NCI-H774 (cell line): Measurements from ENCODE around the gene PRDM5.

Experiments used
- DNase-seq: peaks from one replicate; lab custom pipeline; 2025; lab: John Stamatoyannopoulos, UW

PRDM5 gene

GRCh38 chr4:120903419-120903818, 19.1 kb downstream of the PRDM5 start:
- no peak for DNase-seq

DNA sequence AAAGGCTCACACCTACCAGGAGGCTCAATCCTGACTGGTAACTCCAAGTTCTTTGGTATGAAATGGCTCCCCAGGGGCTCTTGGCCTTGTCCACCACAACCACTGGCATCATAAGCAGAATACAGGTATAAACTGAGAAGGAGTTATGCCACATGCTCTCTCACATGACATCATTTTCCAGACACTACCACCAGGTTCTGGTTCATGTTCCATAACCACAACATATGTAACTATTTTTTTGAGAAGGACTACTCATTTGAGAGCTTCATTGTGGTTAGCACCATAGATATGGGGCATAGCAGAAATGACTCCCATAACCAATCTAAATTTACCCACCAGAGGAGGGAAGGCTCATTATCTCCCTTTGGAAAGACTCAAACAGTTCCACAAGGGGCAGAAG, 19.6 kb downstream of the PRDM5 start:
- DNase-seq, result no peak

GRCh38 chr4:120901731-120902130, 20.8 kb downstream of the PRDM5 start:
- DNase-seq, result no peak

DNA sequence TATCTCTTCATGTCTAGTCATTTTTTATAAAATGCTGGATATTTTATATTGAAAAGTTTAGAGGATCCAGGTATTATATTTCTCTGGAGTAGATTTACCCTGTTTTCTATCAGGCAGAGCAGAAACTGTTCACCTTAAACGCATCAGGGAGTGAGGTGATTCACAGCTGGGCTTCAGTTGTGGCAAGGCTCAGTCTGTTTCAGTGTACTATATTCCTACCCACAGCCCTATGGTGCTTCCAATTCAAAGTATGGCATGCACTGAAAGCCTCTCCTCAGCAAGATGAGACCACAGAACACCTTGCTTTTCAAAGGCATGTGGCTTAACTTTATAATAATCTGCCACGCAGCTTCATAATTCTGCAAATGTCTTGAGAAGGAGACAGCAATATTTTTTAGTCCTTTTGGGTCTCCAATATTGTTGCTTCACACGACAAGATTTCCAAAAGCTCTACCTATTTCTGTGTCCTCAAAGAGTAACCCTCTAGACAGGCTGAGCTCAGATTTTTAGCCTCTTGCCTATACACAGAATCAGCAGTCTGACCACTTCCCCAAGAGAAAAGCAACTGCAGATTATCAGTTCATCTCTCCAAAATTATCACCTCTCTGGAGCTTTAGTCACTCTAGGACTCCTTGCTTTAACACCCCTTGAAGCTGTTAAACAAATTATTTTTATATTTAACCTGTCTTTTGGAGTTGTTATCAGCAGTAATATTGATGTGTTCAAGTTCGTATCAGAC, 24.4 kb downstream of the PRDM5 start:
- no peak for DNase-seq

- DNase-seq, result no peak
Measured at GRCh38 chr4:120895554-120895953, 27.0 kb downstream of the PRDM5 start.

DNA sequence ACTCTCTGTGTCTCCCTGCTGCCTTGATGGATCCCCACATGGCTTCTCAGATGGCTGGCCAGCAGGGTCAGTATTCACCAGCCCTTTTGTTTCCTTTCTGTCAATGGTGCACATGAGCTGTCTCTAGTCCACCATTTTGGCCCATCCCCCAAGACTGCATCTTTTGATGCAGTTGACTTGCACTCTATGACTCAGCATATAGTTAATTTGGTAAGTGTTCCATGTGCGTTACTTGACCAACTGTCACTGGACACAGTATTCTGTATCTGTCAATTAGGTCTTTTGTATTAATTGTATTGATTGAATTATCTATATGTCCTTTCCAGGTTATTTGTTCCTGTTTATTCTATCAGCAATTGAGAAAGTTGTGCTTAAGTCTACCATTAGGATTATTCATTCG, 29.2 kb downstream of the PRDM5 start:
- DNase-seq, result no peak

DNA sequence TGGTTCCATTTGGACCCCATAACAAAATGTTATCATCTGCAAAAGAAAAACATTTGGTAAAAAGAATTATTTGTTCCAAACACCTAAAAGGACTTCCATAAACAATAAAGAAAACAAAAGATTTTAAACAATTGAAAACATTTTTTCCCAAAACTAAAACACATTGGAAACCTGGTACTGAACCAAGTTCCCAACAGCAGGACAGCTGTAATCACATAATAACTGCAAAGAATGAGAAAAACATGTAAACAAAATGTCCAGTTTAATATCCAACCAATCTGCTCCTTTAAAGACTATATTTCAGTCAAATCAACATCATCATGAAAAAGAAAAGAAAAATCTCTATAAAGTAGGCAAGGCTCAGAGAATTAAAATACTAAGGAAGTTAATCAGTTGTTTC, 36.3 kb downstream of the PRDM5 start:
- DNase-seq, result no peak

- no peak for DNase-seq
Measured at GRCh38 chr4:120881846-120882245, 40.7 kb downstream of the PRDM5 start.

DNA sequence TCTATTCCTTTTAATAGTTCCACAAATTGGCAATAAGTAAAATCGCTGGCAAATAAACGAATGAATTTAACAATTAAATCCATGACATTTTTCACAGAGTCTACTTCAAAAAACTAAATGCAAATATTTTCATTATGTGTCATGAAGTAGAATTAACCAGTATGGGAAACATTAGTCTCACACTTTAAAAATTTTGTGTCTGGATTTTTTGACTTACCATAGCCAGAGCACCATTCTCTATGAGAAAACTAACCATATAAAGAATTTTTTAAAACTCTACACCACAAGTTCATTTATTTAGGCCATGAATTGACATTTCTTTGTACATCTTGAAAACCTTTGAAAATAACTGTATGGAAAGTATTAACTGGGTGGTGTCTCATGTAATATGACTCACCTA, 41.2 kb downstream of the PRDM5 start:
- no peak for DNase-seq

DNA sequence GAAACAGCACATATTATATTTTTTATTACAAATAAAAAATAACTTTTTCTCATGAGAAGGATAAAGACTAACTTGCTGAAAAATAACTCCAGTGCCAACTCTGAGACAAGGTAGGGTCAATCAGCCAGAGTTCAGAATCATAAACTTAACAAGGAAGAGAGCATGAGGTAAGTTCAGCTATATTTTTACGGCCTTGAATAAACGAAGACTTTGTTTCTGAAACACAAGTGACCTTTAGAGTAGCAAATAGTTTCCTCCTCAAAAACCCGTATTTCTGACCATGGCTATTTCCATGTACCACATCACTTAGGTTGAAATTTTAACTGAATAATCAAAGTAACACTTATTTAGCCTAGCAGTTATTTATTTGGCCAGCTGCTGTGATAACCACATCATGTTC, 45.5 kb downstream of the PRDM5 start:
- DNase-seq, result no peak

GRCh38 chr4:120874792-120875774, 47.4 kb downstream of the PRDM5 start:
- DNase-seq, result no peak

DNA sequence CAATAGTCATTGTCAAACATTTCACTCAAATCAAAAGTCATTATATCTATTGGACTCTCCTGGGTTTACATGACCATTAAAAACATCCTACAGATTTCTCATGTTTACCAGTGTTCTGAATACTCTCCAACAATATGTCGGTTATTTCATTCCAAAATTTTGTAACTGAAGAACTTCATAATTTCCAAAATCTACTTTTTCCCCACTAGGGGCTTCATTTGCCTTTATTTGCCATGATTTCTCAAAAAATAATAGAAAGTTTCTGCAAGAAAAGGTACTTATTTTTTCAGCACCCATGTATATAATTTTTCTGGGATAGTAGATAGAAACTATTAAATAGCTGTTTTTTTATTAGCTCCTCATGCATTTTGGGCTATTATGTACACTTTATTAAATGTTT, 49.0 kb downstream of the PRDM5 start:
- DNase-seq, result no peak

DNA sequence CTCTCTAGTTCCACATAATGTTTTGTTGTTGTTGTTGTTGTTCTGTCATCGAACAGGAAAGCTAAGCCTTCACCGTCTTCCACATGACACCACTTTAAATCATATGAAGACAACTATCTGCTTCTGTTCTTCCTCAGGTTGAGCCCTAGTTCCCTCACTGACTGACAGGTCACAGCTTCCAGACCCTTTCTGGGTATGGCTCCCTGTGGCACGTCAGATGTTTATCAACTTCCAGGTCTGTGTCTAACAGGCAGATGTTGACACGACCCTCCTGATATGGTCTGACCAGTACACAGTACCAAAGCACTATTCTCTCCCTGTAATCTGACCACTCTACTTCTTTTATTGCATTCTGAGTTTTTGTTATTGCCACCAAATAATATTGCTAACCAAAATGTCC, 51.4 kb downstream of the PRDM5 start:
- no peak for DNase-seq

GRCh38 chr4:120870279-120870673, 52.2 kb downstream of the PRDM5 start:
- no peak for DNase-seq

DNA sequence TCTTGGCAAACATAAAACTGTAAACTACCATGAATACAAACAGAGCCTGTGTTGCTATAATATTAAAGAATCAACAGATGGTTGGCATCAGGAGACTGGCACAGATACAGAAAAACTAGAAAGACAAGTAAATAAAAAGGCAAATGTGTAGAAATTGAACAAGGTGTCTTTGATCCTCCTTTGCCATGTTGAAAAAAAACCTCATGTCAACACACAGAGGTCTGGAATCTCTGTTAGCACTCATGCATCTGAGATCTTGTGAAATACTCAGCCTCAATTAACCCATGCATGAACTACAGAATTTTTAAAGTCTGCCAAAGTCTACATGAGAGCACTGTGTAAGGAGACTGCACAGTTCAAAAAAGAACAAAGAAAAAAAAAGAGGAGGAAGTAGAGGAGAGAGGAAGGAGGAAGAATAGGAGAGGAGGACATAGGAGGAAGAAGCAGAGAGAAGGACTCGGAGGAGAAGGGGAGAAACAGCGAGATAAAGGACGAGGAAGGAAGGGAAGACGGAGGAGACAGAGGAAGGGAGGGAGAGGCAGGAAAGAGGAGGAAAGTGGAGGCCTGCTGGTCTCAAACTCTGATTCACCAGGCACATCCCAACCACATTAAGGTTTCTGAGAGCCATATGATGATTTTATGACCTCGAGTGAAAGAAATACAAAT, 52.8 kb downstream of the PRDM5 start:
- no peak for DNase-seq

- no peak for DNase-seq
Measured at GRCh38 chr4:120867506-120867905, 55.0 kb downstream of the PRDM5 start.

- no peak for DNase-seq
Measured at GRCh38 chr4:120865985-120866384, 56.5 kb downstream of the PRDM5 start.

GRCh38 chr4:120864969-120865368, 57.6 kb downstream of the PRDM5 start:
- no peak for DNase-seq

DNA sequence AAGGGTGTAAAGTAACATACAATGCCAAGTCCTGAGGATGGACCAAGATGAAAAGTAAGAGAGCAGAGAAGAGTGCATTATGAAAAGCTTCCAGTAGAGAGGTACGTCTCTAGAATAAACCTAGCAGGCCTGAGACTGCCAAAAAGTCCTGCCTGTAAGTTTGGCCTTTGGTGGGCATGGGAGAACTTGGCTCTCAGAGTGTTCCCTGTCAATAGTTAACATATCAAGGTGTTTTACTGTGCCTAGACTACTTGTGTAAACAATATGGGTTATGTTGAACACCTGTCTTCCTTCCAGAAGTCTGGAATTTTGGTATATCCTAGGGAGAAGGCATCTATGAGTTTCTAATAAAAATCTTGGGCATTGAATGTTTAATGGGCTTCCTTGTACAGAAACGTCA, 60.1 kb downstream of the PRDM5 start:
- no peak for DNase-seq

DNA sequence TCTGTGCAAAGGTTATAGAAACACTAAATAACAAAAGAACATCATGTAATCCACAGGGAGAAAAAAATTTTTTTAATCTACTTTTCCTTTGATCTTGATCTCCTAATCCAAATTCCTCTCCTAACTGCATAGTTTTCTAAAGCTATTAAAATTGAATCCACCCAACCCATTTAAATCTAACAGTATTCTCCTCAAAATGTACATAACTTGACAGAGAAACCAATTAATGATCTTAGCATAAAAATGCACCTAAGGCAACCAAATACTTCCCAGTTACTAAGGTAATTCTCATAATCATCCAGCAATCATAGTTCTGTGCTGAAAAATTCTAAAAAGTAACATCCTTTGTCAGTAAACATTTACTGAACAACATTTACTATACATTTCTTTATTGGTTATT, 60.7 kb downstream of the PRDM5 start:
- no peak for DNase-seq

- DNase-seq, result no peak
Measured at GRCh38 chr4:120858776-120859175, 63.8 kb downstream of the PRDM5 start.

DNA sequence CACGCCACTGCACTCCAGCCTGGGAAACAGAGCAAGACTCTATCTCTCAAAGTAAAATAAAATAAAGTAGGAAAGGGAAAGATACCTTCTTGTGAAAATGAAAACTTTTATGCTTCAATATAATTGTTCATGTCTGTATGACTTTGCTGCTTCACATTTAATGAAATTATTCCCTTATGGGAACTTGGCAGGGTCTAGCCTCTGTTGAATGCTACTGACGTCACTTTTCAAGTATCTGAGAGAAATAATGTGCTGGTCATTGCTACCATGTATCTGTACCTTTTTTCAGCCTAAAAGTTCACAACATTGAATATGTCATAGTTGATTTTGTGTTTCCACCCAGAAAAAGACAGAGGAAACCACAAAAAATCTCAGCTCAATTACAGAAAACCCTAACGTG, 65.2 kb downstream of the PRDM5 start:
- DNase-seq, result no peak

DNA sequence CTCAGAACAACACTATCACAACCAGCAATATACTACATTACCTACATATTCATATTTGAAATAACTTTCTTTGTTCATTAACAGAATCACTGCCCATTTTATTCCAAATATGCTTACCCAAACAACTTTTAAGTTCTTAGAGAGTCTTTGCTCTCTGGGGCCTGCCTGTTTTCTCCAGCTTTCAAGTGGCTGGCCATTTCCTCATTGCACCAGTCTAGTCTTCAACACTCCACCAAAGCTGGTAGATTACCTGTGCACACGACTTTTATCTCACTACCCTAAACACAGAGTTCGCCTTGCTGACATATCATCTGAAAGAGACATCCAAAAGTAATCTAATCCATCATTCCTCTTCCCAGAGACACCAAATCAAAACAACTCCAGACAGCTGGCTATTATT, 66.2 kb downstream of the PRDM5 start:
- no peak for DNase-seq
